Activated naive CD4-positive, alpha-beta T cell treated with anti-CD3 and anti-CD28 coated beads for 36 hours (primary cell): ENCODE data around the gene OTUD6A. TPM values are rescaled to one million over a fixed set of nuclear protein-coding genes. Genes with fewer than 3 reads are reported as not detected.

Experiments used
- CTCF ChIA-PET: fragments of 350-600 bp; sonication (Branson Sonifier 250); formaldehyde crosslinking; loops from one replicate; lab custom pipeline; 2021; ENCODE audit warnings: antibody characterized with exemption; lab: Charles Lee
- DNase-seq: peaks from one replicate; pipeline ENCODE4 v3.0.0-alpha.2; 2020
- H3K27ac Mint-ChIP-seq: one replicate; pipeline ENCODE4 v1.8.0; 2021; ENCODE audit warnings: mild to moderate bottlenecking, mixed read lengths
- H3K27me3 Mint-ChIP-seq: one replicate; pipeline ENCODE4 v1.8.0; 2021; ENCODE audit warnings: low read depth, mixed read lengths
- H3K36me3 Mint-ChIP-seq: one replicate; pipeline ENCODE4 v1.8.0; 2021; ENCODE audit warnings: low read depth, mixed read lengths
- H3K4me1 Mint-ChIP-seq: one replicate; pipeline ENCODE4 v1.8.0; 2021; ENCODE audit warnings: low read depth, mixed read lengths
- H3K4me3 Mint-ChIP-seq: one replicate; pipeline ENCODE4 v1.8.0; 2021; ENCODE audit warnings: mild to moderate bottlenecking, moderate library complexity, mixed read lengths
- H3K9me3 Mint-ChIP-seq: one replicate; pipeline ENCODE4 v1.8.0; 2021; ENCODE audit warnings: mixed read lengths
- intact Hi-C: fragments of 100-400 bp; cut with micrococcal nuclease; formaldehyde crosslinking; loops from one replicate; pipeline ENCODE4 v1.15.1; 2023
- total RNA-seq, 2 experiments: library from RNA; stranded (reverse); gene quantifications; one replicate each; pipeline ENCODE4 v1.2.3, GENCODE V29; 2021

The OTUD6A gene
- not detected for total RNA-seq

GRCh38 chrX:70062076-70062475 lies at the start of gene OTUD6A:
OTUD6A (plus strand) TSS chrX:70062457; CDS start chrX:70062525, 68 bp downstream.
- no peak for DNase-seq
- H3K4me3 Mint-ChIP-seq, result no peak within 1 kb of the TSS
- no peaks in the 10 kb centered on the region for H3K9me3 Mint-ChIP-seq
- no peaks in the 10 kb centered on the region for H3K36me3 Mint-ChIP-seq
- intact Hi-C loops, result no loop called here
- CTCF ChIA-PET, result no interaction called here
- H3K4me1 Mint-ChIP-seq, result no peaks in the 10 kb centered on the region
- H3K27ac Mint-ChIP-seq, result no peak within 1 kb of the TSS
- no peaks in the 10 kb centered on the region for H3K27me3 Mint-ChIP-seq

- Mint-ChIP-seq H3K9me3 (peaks cover 3% of the 10 kb centered on the region), H3K27ac (no peak overlapping the region), H3K4me3 (no peak overlapping the region), H3K36me3 (no peaks in the 10 kb centered on the region), H3K4me1 (peaks cover 26% of the 10 kb centered on the region), H3K27me3 (no peaks in the 10 kb centered on the region)
- no peak for DNase-seq
- CTCF ChIA-PET, result no interaction called here
- intact Hi-C loops, result no loop called here
Measured at GRCh38 chrX:70012756-70013155, 49.5 kb upstream of the OTUD6A start.

GRCh38 chrX:70013466-70014381 lies 48.5 kb upstream of the OTUD6A start:
- H3K36me3 Mint-ChIP-seq, result no peaks in the 10 kb centered on the region
- CTCF ChIA-PET, result no interaction called here
- no peak overlapping the region for H3K4me3 Mint-ChIP-seq
- no peak overlapping the region for H3K27ac Mint-ChIP-seq
- intact Hi-C loops, result no loop called here
- H3K9me3 Mint-ChIP-seq, result peaks cover 3% of the 10 kb centered on the region
- peaks cover 28% of the 10 kb centered on the region for H3K4me1 Mint-ChIP-seq
- no peaks in the 10 kb centered on the region for H3K27me3 Mint-ChIP-seq
- DNase-seq, result no peak

- Mint-ChIP-seq H3K36me3 (no peaks in the 10 kb centered on the region), H3K4me1 (peaks cover 29% of the 10 kb centered on the region), H3K27me3 (no peaks in the 10 kb centered on the region), H3K27ac (no peak overlapping the region), H3K4me3 (no peak overlapping the region), H3K9me3 (peaks cover 2% of the 10 kb centered on the region)
- CTCF ChIA-PET, result no interaction called here
- DNase-seq, result no peak
- intact Hi-C loops, result no loop called here
Measured at GRCh38 chrX:70016513-70016912, 45.7 kb upstream of the OTUD6A start.

GRCh38 chrX:70022616-70023015 lies 39.6 kb upstream of the OTUD6A start:
- intact Hi-C loops, result no loop called here
- CTCF ChIA-PET, result interaction anchor here (1.1 kb wide), 1 partner anchor 8 kb away, joined by 3 read pairs; no protein-coding TSS in a partner anchor
- H3K9me3 Mint-ChIP-seq, result peaks cover under 1% of the 10 kb centered on the region

GRCh38 chrX:70025464-70025863 lies 36.8 kb upstream of the OTUD6A start:
- H3K4me1 Mint-ChIP-seq, result peaks cover 37% of the 10 kb centered on the region
- CTCF ChIA-PET, result interaction anchor here (0.6 to 0.8 kb wide), 2 partner anchors 295 to 488 kb away, joined by 3 to 4 read pairs; no protein-coding TSS in a partner anchor
- intact Hi-C loops, result no loop called here
- no peaks in the 10 kb centered on the region for H3K27me3 Mint-ChIP-seq
- H3K9me3 Mint-ChIP-seq, result no peaks in the 10 kb centered on the region
- H3K27ac Mint-ChIP-seq, result no peak overlapping the region
- H3K36me3 Mint-ChIP-seq, result no peaks in the 10 kb centered on the region
- no peak overlapping the region for H3K4me3 Mint-ChIP-seq
- DNase-seq, result no peak

More at GRCh38 chrX:70022616-70023015, 39.6 kb upstream of the OTUD6A start:
- peaks cover 33% of the 10 kb centered on the region for H3K4me1 Mint-ChIP-seq
- no peak for DNase-seq
- no peaks in the 10 kb centered on the region for H3K27me3 Mint-ChIP-seq
- H3K4me3 Mint-ChIP-seq, result no peak overlapping the region
- no peak overlapping the region for H3K27ac Mint-ChIP-seq
- no peaks in the 10 kb centered on the region for H3K36me3 Mint-ChIP-seq

- peaks cover 39% of the 10 kb centered on the region for H3K4me1 Mint-ChIP-seq
- CTCF ChIA-PET, result interaction anchor here (0.7 to 1.3 kb wide), 3 partner anchors 107 to 489 kb away, joined by 3 to 4 read pairs (median 3); partner anchors contain the start of gene IGBP1
- H3K4me3 Mint-ChIP-seq, result no peak overlapping the region
- no peak for DNase-seq
- no peaks in the 10 kb centered on the region for H3K9me3 Mint-ChIP-seq
- H3K36me3 Mint-ChIP-seq, result no peaks in the 10 kb centered on the region
- no peak overlapping the region for H3K27ac Mint-ChIP-seq
- intact Hi-C loops, result no loop called here
- no peaks in the 10 kb centered on the region for H3K27me3 Mint-ChIP-seq
Measured at GRCh38 chrX:70026112-70026850, 36.0 kb upstream of the OTUD6A start.

GRCh38 chrX:70026851-70027200 lies 35.4 kb upstream of the OTUD6A start:
- no peak overlapping the region for H3K27ac Mint-ChIP-seq
- H3K4me3 Mint-ChIP-seq, result no peak overlapping the region
- no peaks in the 10 kb centered on the region for H3K9me3 Mint-ChIP-seq
- no peaks in the 10 kb centered on the region for H3K27me3 Mint-ChIP-seq
- peaks cover 38% of the 10 kb centered on the region for H3K4me1 Mint-ChIP-seq
- CTCF ChIA-PET, result interaction anchor here (0.7 to 1.3 kb wide), 3 partner anchors 106 to 489 kb away, joined by 3 to 4 read pairs (median 3); partner anchors contain the start of gene IGBP1
- intact Hi-C loops, result no loop called here
- no peaks in the 10 kb centered on the region for H3K36me3 Mint-ChIP-seq
- no peak for DNase-seq

GRCh38 chrX:70029863-70030262 lies 32.4 kb upstream of the OTUD6A start:
- CTCF ChIA-PET, result interaction anchor here (0.6 to 3.1 kb wide), 19 partner anchors 8 to 514 kb away, joined by 3 to 26 read pairs (median 4); partner anchors contain the start of gene IGBP1
- H3K4me1 Mint-ChIP-seq, result peaks cover 31% of the 10 kb centered on the region
- no peaks in the 10 kb centered on the region for H3K36me3 Mint-ChIP-seq
- H3K4me3 Mint-ChIP-seq, result no peak overlapping the region
- H3K27ac Mint-ChIP-seq, result no peak overlapping the region
- intact Hi-C loops, result loop anchor here (1.0 to 2.0 kb wide), 3 partner anchors 411 to 538 kb away; no protein-coding TSS in a partner anchor
- H3K27me3 Mint-ChIP-seq, result no peaks in the 10 kb centered on the region
- DNase-seq, result no peak
- H3K9me3 Mint-ChIP-seq, result no peaks in the 10 kb centered on the region

- Mint-ChIP-seq H3K27ac (no peak overlapping the region), H3K36me3 (no peaks in the 10 kb centered on the region), H3K27me3 (no peaks in the 10 kb centered on the region), H3K4me3 (no peak overlapping the region), H3K9me3 (no peaks in the 10 kb centered on the region), H3K4me1 (peaks cover 26% of the 10 kb centered on the region)
- intact Hi-C loops, result loop anchor here (1.0 to 2.0 kb wide), 3 partner anchors 412 to 538 kb away; no protein-coding TSS in a partner anchor
- CTCF ChIA-PET, result interaction anchor here (0.6 to 3.1 kb wide), 18 partner anchors 8 to 528 kb away, joined by 3 to 26 read pairs (median 4); partner anchors contain the start of gene IGBP1
- DNase-seq, result peak; percentile 60
Measured at GRCh38 chrX:70030301-70030767, 31.9 kb upstream of the OTUD6A start.

GRCh38 chrX:70032792-70033191 lies 29.5 kb upstream of the OTUD6A start:
- no peaks in the 10 kb centered on the region for H3K9me3 Mint-ChIP-seq
- H3K4me3 Mint-ChIP-seq, result no peak overlapping the region
- peaks cover 10% of the 10 kb centered on the region for H3K4me1 Mint-ChIP-seq
- intact Hi-C loops, result loop anchor here (1.0 to 2.0 kb wide), 3 partner anchors 64 to 402 kb away; no protein-coding TSS in a partner anchor
- no peaks in the 10 kb centered on the region for H3K36me3 Mint-ChIP-seq
- no peak for DNase-seq
- no peak overlapping the region for H3K27ac Mint-ChIP-seq
- CTCF ChIA-PET, result interaction anchor here (0.7 to 1.5 kb wide), 11 partner anchors 9 to 537 kb away, joined by 3 to 13 read pairs (median 4); no protein-coding TSS in a partner anchor
- H3K27me3 Mint-ChIP-seq, result no peaks in the 10 kb centered on the region
